ENCODE results near the gene MOB3A. TPM values are rescaled to one million over a fixed set of nuclear protein-coding genes. Genes with fewer than 3 reads are reported as not detected.

Gene MOB3A
- total RNA-seq, 3 donors from 2014 or later: 128 to 137 (median 137) TPM

DNA sequence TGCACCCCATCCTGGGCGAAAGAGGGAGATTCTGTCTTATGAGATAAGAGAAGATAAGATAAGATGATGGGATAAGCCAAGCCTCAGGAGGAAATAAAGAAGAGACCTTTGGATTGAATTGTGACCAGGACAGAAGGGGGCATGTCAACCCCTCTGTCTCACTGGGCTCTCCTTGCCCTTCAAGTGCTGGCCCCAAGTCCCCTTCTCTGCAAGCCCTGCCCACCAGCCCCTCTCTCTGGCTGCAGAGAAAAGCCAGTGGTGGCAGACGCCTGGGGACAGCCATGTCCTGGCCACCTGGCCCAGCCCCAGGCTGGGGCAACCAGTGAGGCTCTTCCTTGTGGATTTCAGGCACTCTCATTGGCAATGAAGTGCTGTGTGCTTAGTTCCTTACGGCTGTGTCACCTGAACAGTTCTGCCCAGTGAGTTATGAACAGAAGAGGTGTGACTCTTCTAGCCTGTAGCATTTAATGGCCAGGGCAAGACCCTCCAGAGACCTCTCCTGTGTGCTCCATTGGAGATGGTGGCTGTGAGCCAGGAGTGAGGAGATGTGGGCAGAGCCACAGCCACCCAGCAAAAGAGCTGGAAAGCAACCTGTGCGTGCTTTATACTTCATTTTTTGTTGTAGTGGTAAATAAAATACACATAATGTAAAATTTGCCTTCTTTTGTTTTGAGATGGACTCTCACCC is 74.5 kb downstream of the MOB3A start:
- no peaks in the 10 kb centered on the region for H3K27me3 Mint-ChIP-seq (ENCODE audit: low read depth)
- no peak for DNase-seq
- ATAC-seq: no peak
- H3K36me3 Mint-ChIP-seq (ENCODE audit: insufficient read depth): no peaks in the 10 kb centered on the region
- H3K4me1 Mint-ChIP-seq (ENCODE audit: low read depth): peaks cover 5% of the 10 kb centered on the region
- H3K9me3 Mint-ChIP-seq: no peaks in the 10 kb centered on the region
- H3K4me3 Mint-ChIP-seq: no peak overlapping the region

Other genes starting within 250 kb of the MOB3A start
- gene REXO1, start 247.8 kb downstream of the MOB3A start, total RNA-seq: 10 to 100 TPM; 91.5 to 95.0 (median 94.4) TPM
- 10 to 100 TPM; 64.0 to 71.0 (median 69.1) TPM for gene KLF16, start 232.7 kb downstream of the MOB3A start, total RNA-seq
- 100 to 1,000 TPM; 109 to 135 (median 117) TPM for gene ABHD17A, start 210.8 kb downstream of the MOB3A start, total RNA-seq
- gene ADAT3, start 190.9 kb downstream of the MOB3A start, total RNA-seq: 1 to 10 TPM; 7.3 to 7.8 (median 7.7) TPM
- 10 to 100 TPM; 37.2 to 40.3 (median 39.4) TPM for gene SCAMP4, start 190.9 kb downstream of the MOB3A start, total RNA-seq
- 10 to 100 TPM; 52.7 to 60.6 (median 59.0) TPM for gene CSNK1G2, start 155.2 kb downstream of the MOB3A start, total RNA-seq
- gene BTBD2, start 80.6 kb downstream of the MOB3A start, total RNA-seq: 10 to 100 TPM; 12.6 to 17.2 (median 14.4) TPM
- 100 to 1,000 TPM; 122 to 130 (median 128) TPM for gene MKNK2, start 45.1 kb downstream of the MOB3A start, total RNA-seq
- gene IZUMO4, start 589 bp upstream of the MOB3A start, total RNA-seq: 1 to 10 TPM; 3.4 to 4.6 (median 4.2) TPM
- 100 to 1,000 TPM in 2 of 3 donors, 10 to 100 TPM in 1; 91.9 to 109 (median 108) TPM for gene AP3D1, start 55.2 kb upstream of the MOB3A start, total RNA-seq
- 10 to 100 TPM; 89.3 to 96.0 (median 94.0) TPM for gene DOT1L, start 67.6 kb upstream of the MOB3A start, total RNA-seq
- gene PLEKHJ1, start 140.0 kb upstream of the MOB3A start, total RNA-seq: 10 to 100 TPM; 69.0 to 92.2 (median 71.4) TPM
- gene SF3A2, start 140.5 kb upstream of the MOB3A start, total RNA-seq: 100 to 1,000 TPM; 174 to 195 (median 179) TPM
- 1 to 10 TPM; 3.9 to 9.4 (median 5.8) TPM for gene AMH, start 153.0 kb upstream of the MOB3A start, total RNA-seq
- gene JSRP1, start 160.1 kb upstream of the MOB3A start, total RNA-seq: under 1 TPM; 0.63 to 0.95 (median 0.89) TPM
- under 1 TPM in 1 of 3 donors, not detected in 2; 0.11 TPM for gene PEAK3, start 185.8 kb upstream of the MOB3A start, total RNA-seq
- not detected for gene LINGO3, start 211.8 kb upstream of the MOB3A start, total RNA-seq
- gene LSM7, start 232.3 kb upstream of the MOB3A start, total RNA-seq: 100 to 1,000 TPM; 275 to 313 (median 307) TPM
- 10 to 100 TPM; 42.1 to 45.3 (median 42.2) TPM for gene SPPL2B, start 232.4 kb upstream of the MOB3A start, total RNA-seq